ENCODE measurements around the gene ASGR1.
"Not testable (repeated sequence)": the region's sequence is repeated elsewhere in the genome, so short reads cannot be mapped to it uniquely, and the experiment has no call there.

Gene ASGR1

GRCh38 chr17:7190276-7190917 lies 11.2 kb upstream of the ASGR1 start:
- DNase-seq (ENCODE audit: low read depth), result no peak

DNA sequence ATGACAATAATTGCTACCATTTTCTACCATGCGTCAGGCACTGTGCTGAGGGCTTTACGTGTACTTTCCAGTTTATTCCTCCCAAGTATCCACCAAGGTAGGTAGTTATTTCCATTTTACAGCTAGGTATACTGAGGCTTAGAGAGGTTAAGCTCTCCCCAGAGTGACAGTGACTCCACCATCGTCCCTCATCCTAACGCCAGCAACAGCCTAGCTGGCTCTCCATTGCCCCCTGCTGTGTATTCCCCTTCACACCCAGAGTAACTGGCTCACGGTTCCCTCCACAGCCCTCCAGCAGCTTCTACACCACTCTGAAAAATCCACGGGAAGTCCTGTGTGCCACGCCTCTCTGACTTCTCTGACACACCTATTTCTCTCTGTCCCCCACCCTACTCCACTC lies 7.1 kb upstream of the ASGR1 start:
- DNase-seq (ENCODE audit: low read depth), result no peak

GRCh38 chr17:7184647-7185046 lies 5.5 kb upstream of the ASGR1 start:
- no peak for DNase-seq (ENCODE audit: low read depth)

GRCh38 chr17:7184091-7184488 lies 4.9 kb upstream of the ASGR1 start:
- DNase-seq (ENCODE audit: low read depth), result no peak

DNA sequence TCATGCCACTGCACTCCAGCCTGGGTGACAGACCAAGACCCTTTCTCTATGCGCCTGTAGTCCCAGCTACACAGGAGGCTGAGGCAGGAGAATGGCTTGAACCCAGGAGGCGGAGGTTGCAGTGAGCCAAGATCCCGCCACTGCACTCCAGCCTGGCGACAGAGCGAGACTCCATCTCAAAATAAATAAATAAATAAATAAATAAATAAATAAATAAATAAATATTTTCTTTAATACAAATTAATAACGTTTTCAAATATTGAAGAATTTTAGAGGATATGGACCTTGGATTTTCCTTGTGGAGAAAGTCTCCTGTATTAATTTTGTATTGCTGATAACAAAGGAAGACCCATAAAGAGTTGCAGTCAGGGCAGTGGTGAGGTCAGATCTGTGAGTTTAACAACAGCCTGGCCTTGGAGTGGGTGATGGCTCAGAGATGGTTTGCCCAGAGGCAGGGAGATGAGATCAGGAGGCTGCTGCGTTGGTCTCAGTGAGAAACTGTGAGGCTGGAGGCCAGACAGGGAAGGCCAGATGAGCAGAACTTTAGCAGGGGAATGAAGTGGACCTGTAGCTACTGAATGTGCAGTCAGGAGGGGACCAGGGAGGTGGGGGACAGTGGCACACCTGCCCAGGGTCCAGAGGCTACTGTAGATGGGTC lies 4.4 kb upstream of the ASGR1 start:
- no peak for DNase-seq (ENCODE audit: low read depth)

DNA sequence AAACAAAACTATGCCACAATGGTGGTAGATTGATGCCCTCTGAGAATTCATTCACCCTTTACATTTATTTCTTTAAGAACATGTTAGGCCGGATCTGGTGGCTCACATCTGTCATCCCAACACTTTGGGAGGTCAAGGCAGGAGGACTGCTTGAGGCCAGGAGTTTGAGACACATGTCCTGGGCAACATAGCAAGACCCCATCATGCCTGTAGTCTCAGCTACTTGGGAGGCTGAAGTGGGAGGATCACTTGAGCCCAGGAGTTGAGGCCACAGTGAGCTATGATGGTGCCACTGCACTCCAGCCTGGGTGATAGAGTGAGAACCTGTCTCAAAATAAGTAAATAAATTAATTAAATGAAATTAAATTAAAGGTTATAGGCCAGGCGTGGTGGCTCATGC lies 2.9 kb upstream of the ASGR1 start:
- not testable (repeated sequence) for DNase-seq (ENCODE audit: low read depth)

DNA sequence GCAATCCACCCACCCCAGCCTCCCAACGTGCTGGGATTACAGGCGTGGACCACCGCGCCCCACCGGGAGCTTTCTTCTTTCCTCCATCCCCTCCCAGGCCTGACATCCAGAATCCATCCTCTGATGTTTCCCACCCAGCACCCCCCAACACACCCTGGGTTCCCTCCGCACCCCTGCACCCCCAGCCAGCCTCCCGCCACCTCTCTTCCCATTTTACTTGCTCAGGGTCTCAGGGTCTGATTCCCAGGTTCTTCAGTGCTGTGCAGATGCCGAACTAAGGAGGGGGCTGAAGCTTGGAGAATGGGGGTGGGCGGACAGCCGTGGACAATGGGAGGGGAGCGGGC lies 225 bp downstream of the ASGR1 start:
- no peak for DNase-seq (ENCODE audit: low read depth)

- no peak for DNase-seq (ENCODE audit: low read depth)
Observed at GRCh38 chr17:7177954-7178477, 1.2 kb downstream of the ASGR1 start.

DNA sequence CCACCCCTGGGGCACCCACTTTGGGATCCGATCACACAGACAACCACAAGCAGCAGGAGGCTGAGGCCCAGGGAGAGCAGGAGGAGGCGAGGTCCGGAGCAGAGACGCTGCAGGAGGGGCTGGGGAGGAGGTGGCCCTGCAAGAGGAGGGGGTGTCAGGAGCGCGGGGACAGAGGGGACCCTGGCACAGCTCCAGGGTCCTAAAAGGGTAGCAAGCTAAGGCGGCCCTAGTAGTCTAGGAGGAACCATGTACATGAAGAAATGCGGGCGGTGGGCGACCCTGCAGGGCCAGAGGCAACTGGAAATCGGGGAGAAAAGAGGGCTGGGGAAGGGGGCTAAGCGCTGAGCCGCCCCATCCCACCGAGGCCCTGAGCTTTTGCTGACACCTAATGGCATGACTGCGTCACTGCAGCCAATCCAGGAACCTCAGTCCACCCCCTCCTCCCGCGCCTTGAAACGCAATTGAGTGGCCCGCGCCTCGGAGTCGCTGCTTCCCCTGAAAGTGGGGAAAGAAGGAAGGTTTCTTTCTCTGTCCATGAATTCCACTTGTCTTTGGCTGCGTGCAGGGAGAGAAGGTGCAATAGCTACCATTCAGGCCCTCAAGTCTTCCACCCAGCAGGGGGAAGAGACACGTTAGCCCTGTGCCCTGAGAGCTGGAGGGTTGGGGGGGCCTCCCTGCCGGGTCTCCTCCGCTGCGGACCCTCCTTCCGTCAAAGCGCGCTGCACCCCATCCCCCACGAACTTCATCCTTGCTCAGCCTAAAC lies 1.8 kb downstream of the ASGR1 start:
- no peak for DNase-seq (ENCODE audit: low read depth)

DNA sequence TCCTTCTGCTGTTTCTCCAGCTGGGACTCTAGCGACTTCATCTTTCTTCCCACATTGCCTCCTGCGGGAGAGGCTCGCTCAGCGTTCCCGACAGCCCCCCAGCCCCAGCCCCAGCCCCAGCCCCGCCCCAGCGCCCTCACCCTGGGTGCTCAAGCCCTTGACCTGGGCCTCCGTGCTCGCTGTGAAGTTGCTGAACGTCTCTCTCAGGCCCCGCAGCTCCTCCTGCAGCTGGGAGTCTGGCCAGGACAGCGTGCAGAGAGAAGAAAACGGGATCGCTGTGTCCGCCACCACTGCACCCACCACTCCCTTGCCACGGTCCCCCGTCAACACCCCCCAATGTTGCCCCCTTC lies 2.4 kb downstream of the ASGR1 start:
- DNase-seq (ENCODE audit: low read depth), result no peak

DNA sequence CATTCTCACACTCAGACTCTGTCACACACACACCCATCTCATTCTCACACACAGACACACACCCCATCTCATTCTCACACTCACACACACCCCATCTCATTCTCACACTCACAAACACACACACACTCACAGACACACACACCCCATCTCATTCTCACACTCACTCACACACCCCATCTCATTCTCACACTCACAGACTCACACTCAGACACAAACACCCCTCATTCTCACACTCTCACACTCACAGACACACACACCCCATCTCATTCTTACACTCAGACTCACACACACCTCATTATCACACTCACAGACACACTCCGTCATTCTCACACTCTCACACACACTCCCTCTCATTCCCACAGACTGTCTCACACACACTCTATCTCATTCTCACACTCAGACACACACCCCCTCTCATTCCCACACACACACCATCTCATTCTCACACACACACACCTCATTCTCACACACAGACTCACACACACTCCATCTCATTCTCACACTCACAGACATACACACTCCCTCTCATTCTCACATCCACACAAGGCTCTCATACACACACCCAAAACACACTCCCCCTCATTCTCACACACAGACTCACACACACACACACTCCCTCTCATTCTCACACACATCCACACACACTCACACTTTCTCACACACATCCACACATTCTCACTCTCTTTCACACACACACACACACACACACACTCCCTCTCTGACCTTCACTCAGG lies 2.9 kb downstream of the ASGR1 start:
- DNase-seq (ENCODE audit: low read depth), result no peak

GRCh38 chr17:7175330-7175733 lies 3.8 kb downstream of the ASGR1 start:
- DNase-seq (ENCODE audit: low read depth), result no peak

GRCh38 chr17:7174603-7175326 lies 4.4 kb downstream of the ASGR1 start:
- no peak for DNase-seq (ENCODE audit: low read depth)

- peak; percentile 47 for DNase-seq (ENCODE audit: low read depth)
Observed at GRCh38 chr17:7173687-7174602, 5.2 kb downstream of the ASGR1 start.

- not testable (repeated sequence) for DNase-seq (ENCODE audit: low read depth)
Observed at GRCh38 chr17:7172522-7173191, 6.5 kb downstream of the ASGR1 start.

DNA sequence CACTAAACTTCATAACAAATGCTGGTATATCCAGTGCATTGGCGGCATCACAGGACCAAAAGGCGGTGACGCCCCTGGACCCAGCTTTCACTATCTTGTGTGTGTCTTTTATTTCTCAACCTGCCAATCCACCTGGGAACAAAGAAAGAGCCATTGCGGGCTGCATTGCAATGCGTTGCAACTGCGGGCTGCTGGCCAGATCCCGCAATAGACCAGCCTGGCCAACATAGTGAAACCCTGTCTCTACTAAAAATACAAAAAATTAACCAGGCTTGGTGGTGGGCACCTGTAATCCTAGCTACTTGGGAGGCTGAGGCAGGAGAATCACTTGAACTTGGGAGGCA lies 9.6 kb downstream of the ASGR1 start:
- DNase-seq (ENCODE audit: low read depth), result not testable (repeated sequence)

DNA sequence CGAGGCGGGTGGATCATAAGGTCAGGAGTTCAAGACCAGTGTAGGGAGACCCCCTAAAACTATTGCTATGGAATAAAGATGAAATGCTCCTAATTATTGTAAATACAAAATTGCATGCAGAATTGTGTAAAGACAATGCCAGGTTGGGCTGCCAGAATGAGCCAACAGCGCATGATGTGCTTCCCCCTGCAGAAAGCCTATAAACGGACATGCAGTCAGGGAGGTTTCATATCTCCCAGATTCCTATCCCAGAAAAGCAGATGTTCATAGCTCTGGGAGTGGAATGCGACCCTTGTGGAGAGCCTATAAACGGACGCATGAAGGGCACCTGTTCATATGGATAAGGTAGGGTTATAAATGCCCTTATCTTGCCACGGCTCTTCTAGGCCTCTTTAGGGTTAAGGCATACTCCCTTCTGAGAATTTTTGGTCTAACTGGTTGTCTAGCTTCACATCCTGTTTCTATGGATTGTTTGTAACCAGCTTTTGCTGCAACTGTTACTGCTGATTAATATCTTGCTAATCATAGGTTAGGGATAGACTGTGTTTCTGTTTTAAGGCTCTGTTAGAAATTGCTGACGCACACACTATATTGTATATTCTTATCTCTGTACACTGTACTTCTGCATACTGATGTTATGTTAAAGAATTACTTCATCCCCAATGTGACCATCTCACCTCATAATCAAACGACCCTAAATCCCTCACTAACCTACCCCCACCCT lies 10.2 kb downstream of the ASGR1 start:
- DNase-seq (ENCODE audit: low read depth), result not testable (repeated sequence)

DNA sequence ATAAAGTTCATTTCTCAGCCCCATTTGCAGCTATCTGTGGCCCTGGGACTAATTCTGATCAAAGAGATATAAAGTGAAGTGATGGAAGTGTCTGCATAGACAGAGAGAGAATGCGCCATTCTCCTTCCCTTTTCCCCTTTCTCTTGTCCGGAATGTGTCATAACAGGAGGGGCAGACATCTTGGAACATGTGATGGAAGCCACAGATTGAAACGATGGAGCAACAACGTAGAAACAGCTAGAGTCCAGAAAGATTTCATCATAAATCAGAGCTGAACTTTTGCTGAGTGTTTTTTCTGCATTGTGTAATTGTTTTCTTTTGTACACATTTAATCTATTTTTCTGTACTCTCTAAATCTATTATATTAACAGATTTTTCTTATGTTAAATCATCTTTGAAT lies 11.3 kb downstream of the ASGR1 start:
- DNase-seq (ENCODE audit: low read depth), result no peak

- no peak for DNase-seq (ENCODE audit: low read depth)
Observed at GRCh38 chr17:7166873-7167272, 12.3 kb downstream of the ASGR1 start.

DNA sequence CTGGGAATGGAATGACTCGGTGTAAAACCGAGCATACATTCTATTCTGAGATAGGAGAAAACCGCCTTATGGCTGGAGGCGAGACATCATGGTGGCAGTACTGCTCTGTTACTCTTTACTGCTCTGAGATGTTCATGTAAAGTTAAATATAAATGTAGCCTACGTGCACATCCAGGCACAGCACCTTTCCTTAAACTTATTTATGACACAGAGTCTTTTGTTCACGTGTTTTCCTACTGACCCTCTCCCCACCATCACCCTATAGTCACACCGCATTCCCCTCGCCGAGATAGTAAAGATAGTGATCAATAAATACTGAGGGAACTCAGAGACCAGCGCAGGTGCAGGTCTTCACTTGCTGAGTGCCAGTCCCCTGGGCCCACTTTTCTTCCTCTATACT lies 19.6 kb downstream of the ASGR1 start:
- DNase-seq (ENCODE audit: low read depth), result not testable (repeated sequence)

Data from CMK (cell line).